ENCODE measurements around the gene EZH1. TPM values are rescaled to one million over a fixed set of nuclear protein-coding genes. Genes with fewer than 3 reads are reported as not detected.

The EZH1 gene
- total and polyA plus RNA-seq, 2 of the 4 experiments (the other 2 are of a cell fraction): 17.6 to 27.3 TPM

- Histone ChIP-seq H3K4me1 (ENCODE audit: control insufficient read depth, insufficient read depth, low read length) (peaks cover 5% of the 10 kb centered on the region; the same call in 1 of the 2 replicates), H4K20me1 (ENCODE audit: insufficient read depth, low read length) (no peaks in the 10 kb centered on the region), H2BK120ac (ENCODE audit: low read depth, low read length) (peak overlapping the region; percentile 68; the same call in 1 of the 2 replicates), H3K9me1 (ENCODE audit: insufficient read depth, low read length) (peaks cover 8% of the 10 kb centered on the region; the same call in 1 of the 2 replicates), H3K36me3 (ENCODE audit: control insufficient read depth, insufficient read depth, low read length) (no peaks in the 10 kb centered on the region), H3K56ac (ENCODE audit: extremely low read depth, insufficient read depth, low read length) (peak overlapping the region; percentile 61), H4K5ac (ENCODE audit: low read depth, low read length) (peak overlapping the region; percentile 65), H3K4me2 (ENCODE audit: low read depth, low read length) (peak overlapping the region; percentile 97), H2AK5ac (ENCODE audit: low read depth, low read length) (peak overlapping the region; percentile 48; the same call in 1 of the 2 replicates), H3K23ac (ENCODE audit: low read depth, low read length) (peak overlapping the region; percentile 53), H3K18ac (ENCODE audit: low read depth, low read length) (peak overlapping the region; percentile 20), H3K14ac (replicated peaks; ENCODE audit: low read depth, low read length) (peak overlapping the region; percentile 86), H3K27me3 (ENCODE audit: control insufficient read depth, insufficient read depth, low read length) (peaks cover 6% of the 10 kb centered on the region; the same call in 1 of the 2 replicates), H3K27ac (ENCODE audit: insufficient read depth, low read length) (peak overlapping the region; percentile 83), H3K4ac (ENCODE audit: low read depth, low read length) (peak overlapping the region; percentile 83), H3K79me1 (ENCODE audit: low read depth in 1 of 2, low read length in 2 of 2) (peaks cover 12 to 35% of the 10 kb centered on the region in 2 experiments), H2AFZ (replicated peaks; ENCODE audit: low read length, poor library complexity) (peak overlapping the region; percentile 99), H3K9ac (ENCODE audit: low read depth, low read length) (peak overlapping the region; percentile 84), H4K8ac (ENCODE audit: low read depth in 2 of 2, low read length in 2 of 2) (peak overlapping the region; percentile 35 to 91), H3K9me3 (ENCODE audit: control insufficient read depth, insufficient read depth, low read length) (no peaks in the 10 kb centered on the region), H3K4me3 (ENCODE audit: insufficient read depth, low read depth, low read length) (peak overlapping the region; percentile 75), H2BK15ac (ENCODE audit: low read depth, low read length) (no peak overlapping the region; the same call in 2 of the 3 replicates), H2BK20ac (ENCODE audit: low read depth, low read length) (no peak overlapping the region), H4K91ac (ENCODE audit: insufficient read depth, low read depth, low read length) (peak overlapping the region; percentile 68), H2BK5ac (ENCODE audit: low read depth, low read length, poor library complexity, severe bottlenecking) (peak overlapping the region; percentile 77), H2AK9ac (replicated peaks; ENCODE audit: low read depth, low read length, poor library complexity) (peak overlapping the region; percentile 95)
- in situ Hi-C loops (cut with MboI; ENCODE audit: low sequenced_read_pairs): no loop called here
- peak; percentile 95 for TF ChIP-seq BHLHE40 (IDR thresholded peaks at IDR 0.05; ENCODE audit: low read depth, low read length)
- TF ChIP-seq POLR2A (IDR thresholded peaks at IDR 0.05; ENCODE audit: low read depth, low read length): no peak
- TF ChIP-seq RAD21 (IDR thresholded peaks at IDR 0.05; ENCODE audit: low read length): no peak
- TF ChIP-seq ELK1 (IDR thresholded peaks at IDR 0.05; ENCODE audit: borderline replicate concordance, low read depth, low read length): no peak
- TF ChIP-seq USF2 (IDR thresholded peaks at IDR 0.05; ENCODE audit: low read depth, low read length): 0 out of 2 replicates have a peak, but pooled peaks have one; percentile 14
- no peak for TF ChIP-seq RFX5 (IDR thresholded peaks at IDR 0.05; ENCODE audit: low read depth, low read length)
- no peak for TF ChIP-seq CEBPB (IDR thresholded peaks at IDR 0.05; ENCODE audit: low read depth, low read length)
- TF ChIP-seq MXI1 (IDR thresholded peaks at IDR 0.05; ENCODE audit: borderline replicate concordance, low read depth, low read length): peak; percentile 27; the same call in 1 of the 2 replicates
- TF ChIP-seq RCOR1 (IDR thresholded peaks at IDR 0.05; ENCODE audit: insufficient replicate concordance, low read length): no peak
- no peak for TF ChIP-seq NFE2L2 (IDR thresholded peaks at IDR 0.05; ENCODE audit: low read depth, low read length)
- TF ChIP-seq MAZ (IDR thresholded peaks at IDR 0.05; ENCODE audit: borderline replicate concordance, low read depth, low read length): no peak
- dilution Hi-C loops (cut with HindIII; ENCODE audit: low sequenced_read_pairs, unreplicated experiment): no loop called here
- DNase-seq (peak; percentile 41), ATAC-seq (ENCODE audit: low read depth) (peak; percentile 90)
- POLR2A ChIA-PET (ENCODE audit: unreplicated experiment): no interaction called here
- WGBS, 2 experiments (ENCODE audit: extremely low coverage in 2 of 2, insufficient read length in 1 of 2): 0% methylated on average over 5 of the region's 32 CpGs; no CpG with 5 or more reads in 1 of the 2 experiments
- intact Hi-C loops (cut with micrococcal nuclease): no loop called here
- CTCF ChIA-PET: no interaction called here
- no TSS peak for BruUV-seq (replicated peaks)
Measured at GRCh38 chr17:42744283-42744805, 496 bp downstream of the EZH1 start.

Data from IMR-90 (cell line).